GM21786 (cell line): ENCODE measurements around the gene RASGRP1.

ENCODE experiments used
- ATAC-seq: cut with Tn5 transposase; IDR thresholded peaks from one replicate; pipeline ENCODE4 v1.9.1; 2021; ENCODE audit not compliant: unreplicated experiment

The RASGRP1 gene

GRCh38 chr15:38508647-38509046 lies 56.0 kb downstream of the RASGRP1 start:
- ATAC-seq: peak; percentile 58

GRCh38 chr15:38507570-38507969 lies 57.0 kb downstream of the RASGRP1 start:
- no peak for ATAC-seq

- no peak for ATAC-seq
Observed at GRCh38 chr15:38506997-38507396, 57.6 kb downstream of the RASGRP1 start.

GRCh38 chr15:38504680-38505467 lies 59.7 kb downstream of the RASGRP1 start:
- ATAC-seq: no peak

- no peak for ATAC-seq
Observed at GRCh38 chr15:38503496-38503895, 61.1 kb downstream of the RASGRP1 start.

- ATAC-seq: no peak
Observed at GRCh38 chr15:38499651-38500050, 65.0 kb downstream of the RASGRP1 start.

GRCh38 chr15:38496151-38496550 lies 68.5 kb downstream of the RASGRP1 start:
- no peak for ATAC-seq

GRCh38 chr15:38490242-38490922 lies 74.2 kb downstream of the RASGRP1 start:
- no peak for ATAC-seq

- no peak for ATAC-seq
Observed at GRCh38 chr15:38487378-38487777, 77.2 kb downstream of the RASGRP1 start.

- ATAC-seq: no peak
Observed at GRCh38 chr15:38486936-38487335, 77.7 kb downstream of the RASGRP1 start.

GRCh38 chr15:38482572-38482971 lies 82.0 kb downstream of the RASGRP1 start:
- ATAC-seq: no peak

- ATAC-seq: no peak
Observed at GRCh38 chr15:38481761-38482160, 82.9 kb downstream of the RASGRP1 start.

- ATAC-seq: no peak
Observed at GRCh38 chr15:38481113-38481512, 83.5 kb downstream of the RASGRP1 start.

- no peak for ATAC-seq
Observed at GRCh38 chr15:38479756-38480155, 84.9 kb downstream of the RASGRP1 start.

- no peak for ATAC-seq
Observed at GRCh38 chr15:38479266-38479665, 85.3 kb downstream of the RASGRP1 start.

GRCh38 chr15:38477637-38478036 lies 87.0 kb downstream of the RASGRP1 start:
- ATAC-seq: no peak

- ATAC-seq: no peak
Observed at GRCh38 chr15:38476120-38476519, 88.5 kb downstream of the RASGRP1 start.

- ATAC-seq: no peak
Observed at GRCh38 chr15:38475361-38475760, 89.3 kb downstream of the RASGRP1 start.

- ATAC-seq: peak; percentile 99
Observed at GRCh38 chr15:38474155-38474757, 90.4 kb downstream of the RASGRP1 start.

GRCh38 chr15:38471974-38472373 lies 92.6 kb downstream of the RASGRP1 start:
- ATAC-seq: no peak

- no peak for ATAC-seq
Observed at GRCh38 chr15:38470816-38471215, 93.8 kb downstream of the RASGRP1 start.

GRCh38 chr15:38464675-38465074 lies 99.9 kb downstream of the RASGRP1 start:
- no peak for ATAC-seq
